WTC11 (cell line): ENCODE data around the gene NEURL4. TPM values are rescaled to one million over a fixed set of nuclear protein-coding genes. Genes with fewer than 3 reads are reported as not detected.
A peak's percentile ranks its signal among the peaks of the same experiment; 100 is the strongest.

Experiments
- ATAC-seq: fragments of 200-7000 bp; cut with Tn5 transposase; 2 replicates; pipeline ENCODE4 v1.10.0; 2021; ENCODE audit warnings: mild to moderate bottlenecking, moderate library complexity
- CTCF ChIA-PET: fragments of 300-600 bp; sonication (Branson Sonifier 250); formaldehyde crosslinking; loops from one replicate; lab custom pipeline; 2021; ENCODE audit warnings: antibody characterized with exemption; lab: Charles Lee
- POLR2A ChIA-PET: fragments of 350-600 bp; sonication (Branson Sonifier 250); formaldehyde crosslinking; loops from one replicate; lab custom pipeline; 2021; ENCODE audit warnings: antibody characterized with exemption; lab: Charles Lee
- DNase-seq: peaks from one replicate; pipeline ENCODE4 v3.0.0; 2021; ENCODE audit warnings: low spot score
- H3K27ac Mint-ChIP-seq: 2 replicates; pipeline ENCODE4 v1.8.0; 2021; ENCODE audit warnings: mixed read lengths
- H3K27me3 Mint-ChIP-seq: 2 replicates; pipeline ENCODE4 v1.8.0; 2021; ENCODE audit warnings: low read depth, mild to moderate bottlenecking, moderate library complexity, mixed read lengths
- H3K36me3 Mint-ChIP-seq: 2 replicates; pipeline ENCODE4 v1.8.0; 2021; ENCODE audit warnings: mixed read lengths
- H3K4me1 Mint-ChIP-seq: 2 replicates; pipeline ENCODE4 v1.8.0; 2022; ENCODE audit warnings: mixed read lengths
- H3K4me3 Mint-ChIP-seq: 2 replicates; pipeline ENCODE4 v1.8.0; 2021; ENCODE audit warnings: mild to moderate bottlenecking, moderate library complexity, mixed read lengths
- H3K9me3 Mint-ChIP-seq: 2 replicates; pipeline ENCODE4 v1.8.0; 2021; ENCODE audit warnings: mixed read lengths
- AFF4 ChIP-seq: sonication (generic); formaldehyde crosslinking; IDR thresholded peaks from 2 replicates; pipeline ENCODE4 v1.8.1; 2023; ENCODE audit warnings: mild to moderate bottlenecking, missing genetic modification reagents, borderline replicate concordance
- AR ChIP-seq: fragments of 250-450 bp; sonication (Bioruptor Pico); IDR thresholded peaks from 2 replicates; pipeline ENCODE4 v1.9.0; 2021; ENCODE audit warnings: mild to moderate bottlenecking
- ATF1 ChIP-seq: sonication (generic); formaldehyde crosslinking; IDR thresholded peaks from 2 replicates; pipeline ENCODE4 v1.8.1; 2023; ENCODE audit warnings: mild to moderate bottlenecking, moderate library complexity, missing genetic modification reagents
- CBFB ChIP-seq: sonication (generic); formaldehyde crosslinking; IDR thresholded peaks from 2 replicates; pipeline ENCODE4 v1.8.1; 2022; ENCODE audit warnings: mild to moderate bottlenecking, low read depth, missing genetic modification reagents
- CREM ChIP-seq: sonication (generic); formaldehyde crosslinking; IDR thresholded peaks from 2 replicates; pipeline ENCODE4 v1.8.1; 2022; ENCODE audit warnings: mild to moderate bottlenecking, missing genetic modification reagents, moderate library complexity
- EMX1 ChIP-seq: fragments of 250-450 bp; sonication (Bioruptor Pico); IDR thresholded peaks from 2 replicates; pipeline ENCODE4 v1.8.0; 2021; ENCODE audit warnings: mild to moderate bottlenecking
- FOXK1 ChIP-seq: sonication (generic); formaldehyde crosslinking; IDR thresholded peaks from 2 replicates; pipeline ENCODE4 v1.8.0; 2022; ENCODE audit warnings: mild to moderate bottlenecking, moderate library complexity, missing genetic modification reagents
- GABPB1 ChIP-seq: sonication (generic); formaldehyde crosslinking; IDR thresholded peaks from 2 replicates; pipeline ENCODE4 v1.8.1; 2023; ENCODE audit warnings: mild to moderate bottlenecking, missing genetic modification reagents
- IRF2 ChIP-seq: sonication (generic); formaldehyde crosslinking; IDR thresholded peaks from 2 replicates; pipeline ENCODE4 v1.8.0; 2022; ENCODE audit warnings: low read depth, missing genetic modification reagents, borderline replicate concordance
- MXD4 ChIP-seq: fragments of 250-450 bp; sonication (Bioruptor Pico); IDR thresholded peaks from 2 replicates; pipeline ENCODE4 v1.8.0; 2021; ENCODE audit warnings: mild to moderate bottlenecking, moderate library complexity, borderline replicate concordance
- NFATC4 ChIP-seq: fragments of 250-450 bp; sonication (Bioruptor Pico); IDR thresholded peaks from 2 replicates; pipeline ENCODE4 v1.9.0; 2021; ENCODE audit warnings: mild to moderate bottlenecking
- NR1H2 ChIP-seq: sonication (generic); formaldehyde crosslinking; IDR thresholded peaks from 2 replicates; pipeline ENCODE4 v1.9.0; 2021; ENCODE audit warnings: mild to moderate bottlenecking, moderate library complexity, missing genetic modification reagents
- PREB ChIP-seq: sonication (generic); formaldehyde crosslinking; IDR thresholded peaks from 2 replicates; pipeline ENCODE4 v1.8.1; 2022; ENCODE audit warnings: mild to moderate bottlenecking, missing genetic modification reagents, moderate library complexity, borderline replicate concordance
- SP1 ChIP-seq: sonication (generic); formaldehyde crosslinking; conservative IDR thresholded peaks from 2 replicates; pipeline ENCODE4 v1.8.1; 2022; ENCODE audit warnings: missing genetic modification reagents
- ZBTB43 ChIP-seq: sonication (generic); formaldehyde crosslinking; IDR thresholded peaks from 2 replicates; pipeline ENCODE4 v1.8.1; 2023; ENCODE audit warnings: mild to moderate bottlenecking, missing genetic modification reagents
- ZNF121 ChIP-seq: sonication (generic); formaldehyde crosslinking; IDR thresholded peaks from 2 replicates; pipeline ENCODE4 v1.8.0; 2023; ENCODE audit warnings: missing genetic modification reagents
- ZNF532 ChIP-seq: fragments of 250-450 bp; sonication (Bioruptor Pico); IDR thresholded peaks from 2 replicates; pipeline ENCODE4 v1.9.0; 2021; ENCODE audit warnings: mild to moderate bottlenecking, borderline replicate concordance
- total RNA-seq: library from RNA; stranded (reverse); gene quantifications from 3 replicates; pipeline ENCODE4 v1.2.3, GENCODE V29; 2021

Gene NEURL4
- total RNA-seq, 1 experiment from 2014 or later, result 64.4 TPM

- TF ChIP-seq AR (CRISPR knock-in tag), result no peak
- no peak for TF ChIP-seq AFF4 (CRISPR knock-in tag)
- TF ChIP-seq, all 79 proteins: peak for 0
These were observed 17.9 kb downstream of the NEURL4 start (continued) for GRCh38 chr17:7311110-7311705.

- peak overlapping the region; percentile 86 for H3K27ac Mint-ChIP-seq
- H3K36me3 Mint-ChIP-seq, result peaks cover 46% of the 10 kb centered on the region
- no peaks in the 10 kb centered on the region for H3K9me3 Mint-ChIP-seq
- ATAC-seq (no peak), DNase-seq (no peak)
- CTCF ChIA-PET, result no interaction called here
- TF ChIP-seq ZBTB43 (CRISPR knock-in tag) (no peak), FOXK1 (CRISPR knock-in tag) (no peak), CBFB (CRISPR knock-in tag) (no peak)
- peak overlapping the region; percentile 89 for H3K4me3 Mint-ChIP-seq
- H3K4me1 Mint-ChIP-seq, result peaks cover 39% of the 10 kb centered on the region
- peaks cover 2% of the 10 kb centered on the region; the same call in 1 of the 2 replicates for H3K27me3 Mint-ChIP-seq
- POLR2A ChIA-PET, result interaction anchor here (0.8 to 1.1 kb wide), 3 partner anchors 28 to 274 kb away, joined by 3 read pairs; partner anchors contain the start of gene SLC2A4
These were observed 19.5 kb downstream of the NEURL4 start for GRCh38 chr17:7309628-7310027.

- Mint-ChIP-seq H3K9me3 (peaks cover 4% of the 10 kb centered on the region), H3K36me3 (peaks cover 45% of the 10 kb centered on the region), H3K4me1 (peaks cover 31% of the 10 kb centered on the region), H3K27ac (peak overlapping the region; percentile 96), H3K4me3 (peak overlapping the region; percentile 89), H3K27me3 (peaks cover 9% of the 10 kb centered on the region)
- DNase-seq, result peak; percentile 71
- ATAC-seq, result peak; percentile 10
- POLR2A ChIA-PET, result interaction anchor here (0.8 to 1.1 kb wide), 3 partner anchors 21 to 274 kb away, joined by 3 to 7 read pairs (median 3); partner anchors contain the start of gene NEURL4
- CTCF ChIA-PET, result interaction anchor here (0.9 to 1.4 kb wide), 3 partner anchors 21 to 58 kb away, joined by 3 to 4 read pairs (median 4); partner anchors contain the start of genes CTDNEP1 and NEURL4
- TF ChIP-seq ATF1 (CRISPR knock-in tag) (no peak), PREB (CRISPR knock-in tag) (no peak), GABPB1 (CRISPR knock-in tag) (no peak), ZNF532 (0 out of 2 replicates have a peak, but pooled peaks have one; percentile 11), NFATC4 (CRISPR knock-in tag) (peak; percentile 20; the same call in 1 of the 2 replicates), SP1 (0 out of 2 replicates have a peak, but pooled peaks have one; percentile 36), CREM (CRISPR knock-in tag) (no peak), IRF2 (CRISPR knock-in tag) (no peak), MXD4 (no peak), NR1H2 (CRISPR knock-in tag) (no peak), ZNF121 (CRISPR knock-in tag) (0 out of 2 replicates have a peak, but pooled peaks have one; percentile 44), EMX1 (peak; percentile 64; the same call in 1 of the 2 replicates)
These were observed 20.3 kb downstream of the NEURL4 start for GRCh38 chr17:7308625-7309433.
